SU-DHL-6 (cell line): ENCODE results near the gene NNMT.

Experiments
- H2AFZ ChIP-seq: fragments of 200-600 bp; sonication (generic); 2 replicates; pipeline ENCODE4 v1.6.1; 2014; ENCODE audit warnings: low read depth, mild to moderate bottlenecking, moderate library complexity, mixed read lengths, antibody characterized with exemption, low read length; ENCODE audit not compliant: severe bottlenecking
- H3F3A ChIP-seq: fragments of 200-600 bp; shearing (Covaris generic); 2 replicates; pipeline ENCODE4 v1.6.0; 2016; ENCODE audit warnings: antibody characterized with exemption, mild to moderate bottlenecking; ENCODE audit not compliant: insufficient read depth
- H3K27ac ChIP-seq: fragments of 200-600 bp; sonication (generic); 2 replicates; pipeline ENCODE4 v1.5.1; 2016; ENCODE audit warnings: low read depth, mild to moderate bottlenecking, low read length, moderate library complexity, mixed read lengths
- H3K27me3 ChIP-seq: fragments of 200-600 bp; sonication (generic), shearing (Covaris generic); 2 replicates; pipeline ENCODE4 v1.6.0; 2014; ENCODE audit warnings: mild to moderate bottlenecking, low read length
- H3K36me3 ChIP-seq: fragments of 200-600 bp; sonication (generic); 2 replicates; pipeline ENCODE4 v1.6.1; 2014; ENCODE audit warnings: mild to moderate bottlenecking, low read length, mixed read lengths
- H3K4me2 ChIP-seq: fragments of 300-600, 200-600 bp; shearing (Covaris generic), sonication (generic); 2 replicates; pipeline ENCODE4 v1.6.0; 2014; ENCODE audit warnings: low read length, low read depth, mild to moderate bottlenecking; ENCODE audit not compliant: poor library complexity, severe bottlenecking
- H3K4me3 ChIP-seq: fragments of 200-600 bp; sonication (generic); 2 replicates; pipeline ENCODE4 v1.5.1; 2014; ENCODE audit warnings: antibody characterized with exemption, low read length, mild to moderate bottlenecking, mixed read lengths; ENCODE audit not compliant: insufficient read depth, poor library complexity, severe bottlenecking
- H3K79me2 ChIP-seq: fragments of 200-600 bp; sonication (generic); 2 replicates; pipeline ENCODE4 v1.6.1; 2014; ENCODE audit warnings: mild to moderate bottlenecking, low read length, moderate library complexity; ENCODE audit not compliant: insufficient read depth
- H3K9ac ChIP-seq: fragments of 200-600 bp; sonication (generic); 2 replicates; pipeline ENCODE4 v1.7.0; 2014; ENCODE audit warnings: mild to moderate bottlenecking, low read length
- H3K9me2 ChIP-seq: fragments of 200-600 bp; sonication (generic); replicated peaks from 2 replicates; pipeline ENCODE4 v1.6.1; 2014; ENCODE audit warnings: low read length; ENCODE audit not compliant: insufficient read depth
- H3K9me3 ChIP-seq: fragments of 200-600 bp; sonication (generic); 2 replicates; pipeline ENCODE4 v1.6.1; 2014; ENCODE audit warnings: low read length, mixed read lengths; ENCODE audit not compliant: insufficient read depth
- H4K20me1 ChIP-seq: fragments of 200-600 bp; sonication (generic); 2 replicates; pipeline ENCODE4 v1.6.1; 2014; ENCODE audit warnings: low read depth, mild to moderate bottlenecking, antibody characterized with exemption, low read length, moderate library complexity, mixed read lengths
- EZH2phosphoT487 ChIP-seq: fragments of 200-600 bp; sonication (generic), shearing (Covaris generic); conservative IDR thresholded peaks from 2 replicates; pipeline ENCODE4 v1.6.1; 2018; ENCODE audit warnings: mild to moderate bottlenecking, antibody characterized with exemption, low read length, moderate library complexity, mixed read lengths
- TF ChIP-seq, protein P1 (sequence below): fragments of 200-600 bp; sonication (generic); IDR thresholded peaks from one replicate; pipeline ENCODE4 v1.5.1; 2017; ENCODE audit warnings: antibody characterized with exemption, mild to moderate bottlenecking, low read length, moderate library complexity; ENCODE audit not compliant: insufficient read depth, poor library complexity, severe bottlenecking

Gene NNMT

GRCh38 chr11:114318361-114318760 lies 22.2 kb downstream of the NNMT start:
- Histone ChIP-seq H3K27ac (no peak overlapping the region), H3K9me3 (no peaks in the 10 kb centered on the region), H4K20me1 (no peaks in the 10 kb centered on the region), H2AFZ (no peak overlapping the region), H3F3A (no peaks in the 10 kb centered on the region), H3K36me3 (no peaks in the 10 kb centered on the region), H3K9me2 (no peaks in the 10 kb centered on the region), H3K9ac (no peak overlapping the region), H3K27me3 (no peaks in the 10 kb centered on the region), H3K79me2 (no peaks in the 10 kb centered on the region), H3K4me3 (no peak overlapping the region), H3K4me2 (no peak overlapping the region)
- TF ChIP-seq, protein P1, sequence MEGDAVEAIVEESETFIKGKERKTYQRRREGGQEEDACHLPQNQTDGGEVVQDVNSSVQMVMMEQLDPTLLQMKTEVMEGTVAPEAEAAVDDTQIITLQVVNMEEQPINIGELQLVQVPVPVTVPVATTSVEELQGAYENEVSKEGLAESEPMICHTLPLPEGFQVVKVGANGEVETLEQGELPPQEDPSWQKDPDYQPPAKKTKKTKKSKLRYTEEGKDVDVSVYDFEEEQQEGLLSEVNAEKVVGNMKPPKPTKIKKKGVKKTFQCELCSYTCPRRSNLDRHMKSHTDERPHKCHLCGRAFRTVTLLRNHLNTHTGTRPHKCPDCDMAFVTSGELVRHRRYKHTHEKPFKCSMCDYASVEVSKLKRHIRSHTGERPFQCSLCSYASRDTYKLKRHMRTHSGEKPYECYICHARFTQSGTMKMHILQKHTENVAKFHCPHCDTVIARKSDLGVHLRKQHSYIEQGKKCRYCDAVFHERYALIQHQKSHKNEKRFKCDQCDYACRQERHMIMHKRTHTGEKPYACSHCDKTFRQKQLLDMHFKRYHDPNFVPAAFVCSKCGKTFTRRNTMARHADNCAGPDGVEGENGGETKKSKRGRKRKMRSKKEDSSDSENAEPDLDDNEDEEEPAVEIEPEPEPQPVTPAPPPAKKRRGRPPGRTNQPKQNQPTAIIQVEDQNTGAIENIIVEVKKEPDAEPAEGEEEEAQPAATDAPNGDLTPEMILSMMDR, result no peak
- TF ChIP-seq EZH2phosphoT487, result no peak

DNA sequence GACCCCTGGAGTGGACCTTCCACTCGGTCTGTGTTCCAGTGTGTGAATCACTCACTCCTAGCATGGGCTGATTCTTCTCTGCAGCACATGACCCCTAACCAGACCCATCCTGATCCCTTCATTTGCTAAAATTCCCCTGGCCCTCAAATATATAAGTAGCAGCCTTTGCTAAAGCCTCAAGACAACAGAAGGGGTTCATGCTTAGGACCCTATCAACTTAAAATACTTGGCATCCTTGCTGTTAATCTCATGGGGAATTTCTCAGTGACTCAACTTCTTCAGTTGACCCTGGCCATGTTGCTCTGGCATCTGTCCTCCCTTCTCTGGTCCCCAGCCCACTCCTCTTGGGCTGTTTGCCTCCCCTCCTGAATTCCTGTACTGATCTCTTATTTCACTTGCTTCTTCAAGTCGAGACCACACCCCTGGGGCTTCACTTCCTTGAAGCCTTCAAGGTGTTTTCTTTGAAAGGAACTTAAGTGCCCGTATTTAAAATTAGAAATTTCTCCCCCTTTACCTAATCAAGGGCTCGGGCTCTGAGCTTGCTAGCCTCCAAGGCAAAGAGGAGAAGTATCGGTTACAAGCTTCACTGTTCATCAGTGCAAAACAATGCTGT lies 23.6 kb downstream of the NNMT start:
- Histone ChIP-seq H3K36me3 (no peaks in the 10 kb centered on the region), H3K27ac (no peak overlapping the region), H3K9ac (no peak overlapping the region), H2AFZ (no peak overlapping the region), H3K4me3 (no peak overlapping the region), H3K9me2 (no peaks in the 10 kb centered on the region), H3F3A (no peaks in the 10 kb centered on the region), H3K4me2 (no peak overlapping the region), H3K79me2 (no peaks in the 10 kb centered on the region), H3K27me3 (no peaks in the 10 kb centered on the region), H3K9me3 (no peaks in the 10 kb centered on the region), H4K20me1 (no peaks in the 10 kb centered on the region)
- TF ChIP-seq EZH2phosphoT487, result no peak
- TF ChIP-seq, protein P1, result no peak

DNA sequence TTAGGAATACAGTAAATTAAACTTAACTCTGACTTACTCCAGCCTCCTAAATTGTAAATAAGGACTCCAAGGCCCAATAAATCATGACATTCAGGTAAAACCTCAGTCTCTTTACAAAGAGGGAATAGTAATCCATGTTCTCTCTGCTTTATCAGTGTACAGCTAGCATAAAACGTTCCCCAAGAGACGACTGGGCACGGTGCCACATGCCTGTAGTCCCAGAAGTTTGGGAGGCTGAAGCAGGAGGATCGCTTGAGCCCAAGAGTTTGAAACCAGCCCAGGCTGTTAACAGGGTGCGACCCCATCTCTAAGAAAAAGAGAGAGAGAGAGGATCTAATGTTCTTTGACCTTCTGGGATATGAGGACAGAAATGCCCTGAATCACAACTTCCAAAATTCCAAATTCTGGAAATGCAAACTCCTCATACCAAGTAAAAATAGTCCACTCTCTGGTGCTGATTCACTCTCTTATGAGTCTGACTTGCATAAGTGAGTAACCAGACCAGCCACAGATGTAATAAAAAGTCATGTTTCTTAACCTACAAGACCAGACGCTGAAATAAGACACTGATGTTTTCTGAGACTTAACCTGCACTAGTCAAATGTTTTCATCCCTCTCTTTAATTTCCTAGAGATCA lies 25.5 kb downstream of the NNMT start:
- Histone ChIP-seq H3K9ac (no peak overlapping the region), H3K9me3 (no peaks in the 10 kb centered on the region), H3F3A (no peaks in the 10 kb centered on the region), H3K27me3 (no peaks in the 10 kb centered on the region), H3K36me3 (no peaks in the 10 kb centered on the region), H4K20me1 (no peaks in the 10 kb centered on the region), H3K27ac (no peak overlapping the region), H3K4me2 (no peak overlapping the region), H3K79me2 (no peaks in the 10 kb centered on the region), H3K9me2 (no peaks in the 10 kb centered on the region), H2AFZ (no peak overlapping the region), H3K4me3 (no peak overlapping the region)
- TF ChIP-seq, protein P1, result no peak
- no peak for TF ChIP-seq EZH2phosphoT487
